HUES64 (cell line): ENCODE data around the gene CMTM1.
A peak's percentile ranks its signal among the peaks of the same experiment; 100 is the strongest.
"Not testable (repeated sequence)": the region's sequence is repeated elsewhere in the genome, so short reads cannot be mapped to it uniquely, and the experiment has no call there.

Source experiments
- H3K27ac ChIP-seq: 2 replicates; pipeline ENCODE4 v1.7.0; 2013; ENCODE audit warnings: low read depth, low read length, inconsistent platforms
- H3K27me3 ChIP-seq: 2 replicates; pipeline ENCODE4 v1.6.1; 2013; ENCODE audit warnings: mild to moderate bottlenecking, low read length; ENCODE audit not compliant: insufficient read depth
- H3K36me3 ChIP-seq: 2 replicates; pipeline ENCODE4 v1.6.1; 2013; ENCODE audit warnings: mild to moderate bottlenecking, low read length; ENCODE audit not compliant: insufficient read depth
- H3K4me1 ChIP-seq: 2 replicates; pipeline ENCODE4 v1.6.1; 2013; ENCODE audit warnings: mild to moderate bottlenecking, low read length, moderate library complexity; ENCODE audit not compliant: insufficient read depth
- H3K4me3 ChIP-seq: 2 replicates; pipeline ENCODE4 v1.5.1; 2013; ENCODE audit warnings: mild to moderate bottlenecking, low read length, moderate library complexity
- H3K9ac ChIP-seq: 2 replicates; pipeline ENCODE4 v1.6.1; 2013; ENCODE audit warnings: mild to moderate bottlenecking, low read depth, low read length
- H3K9me3 ChIP-seq: 2 replicates; pipeline ENCODE4 v1.6.1; 2013; ENCODE audit warnings: low read depth, low read length; ENCODE audit not compliant: insufficient read depth
- WGBS: fragments of 150-250, 120-280 bp; methylation state at CpG from one replicate; pipeline ENCODE4 v1.1.7; 2013; ENCODE audit warnings: missing lambda C conversion rate; 5-methylcytosine and 5-hydroxymethylcytosine counted together

CMTM1 gene

DNA sequence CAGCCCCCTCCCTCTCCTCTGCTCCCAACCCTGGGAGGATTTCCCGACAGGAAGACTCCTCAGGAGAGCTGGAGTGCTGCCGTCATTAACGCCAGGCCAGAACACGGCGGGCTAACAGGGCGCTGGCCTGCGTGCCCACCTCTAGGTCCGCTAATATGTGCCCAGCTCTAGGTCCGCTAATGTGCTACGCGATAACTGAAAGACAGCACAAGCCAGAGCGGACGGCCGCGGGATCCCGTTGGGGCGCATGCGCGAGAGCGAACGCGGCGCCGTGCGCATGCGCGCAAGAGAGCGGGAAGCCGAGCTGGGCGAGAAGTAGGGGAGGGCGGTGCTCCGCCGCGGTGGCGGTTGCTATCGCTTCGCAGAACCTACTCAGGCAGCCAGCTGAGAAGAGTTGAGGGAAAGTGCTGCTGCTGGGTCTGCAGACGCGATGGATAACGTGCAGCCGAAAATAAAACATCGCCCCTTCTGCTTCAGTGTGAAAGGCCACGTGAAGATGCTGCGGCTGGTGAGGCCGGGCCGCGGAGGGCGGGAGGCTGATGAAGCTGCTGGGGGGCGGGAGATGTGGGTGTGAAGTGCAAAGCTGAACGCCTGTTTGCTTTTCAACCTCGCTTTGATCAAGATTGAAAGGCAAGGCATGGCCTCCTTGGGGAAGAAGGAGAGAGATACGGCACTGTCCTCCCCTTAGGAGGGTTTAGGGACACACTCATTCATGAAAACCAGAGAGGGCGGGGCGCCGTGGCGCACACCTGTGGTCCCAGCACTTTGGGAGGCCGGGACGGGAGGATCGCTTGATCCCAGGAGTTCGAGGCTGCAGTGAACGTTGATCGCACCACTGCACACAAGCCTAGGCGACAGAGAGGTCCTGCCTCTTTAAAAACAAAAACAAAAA is 13.7 kb upstream of the CMTM1 start, which contains the start of gene CKLF:
Gene CKLF (plus strand): TSS at position 291 of the 892 bp plus-strand sequence. CDS start 140 bp downstream, at position 431.
- H3K27me3 ChIP-seq, result peaks cover 8% of the 10 kb centered on the region
- 24% methylated on average over 63 of the region's 63 CpGs for WGBS
- no peaks in the 10 kb centered on the region for H3K9me3 ChIP-seq
- H3K4me1 ChIP-seq, result peaks cover 5% of the 10 kb centered on the region; the same call in 1 of the 2 replicates
- no peaks in the 10 kb centered on the region for H3K36me3 ChIP-seq
- peak within 1 kb of the TSS; percentile 61 for H3K4me3 ChIP-seq
- H3K9ac ChIP-seq, result peak within 1 kb of the TSS; percentile 65
- H3K27ac ChIP-seq, result peak within 1 kb of the TSS; percentile 51

DNA sequence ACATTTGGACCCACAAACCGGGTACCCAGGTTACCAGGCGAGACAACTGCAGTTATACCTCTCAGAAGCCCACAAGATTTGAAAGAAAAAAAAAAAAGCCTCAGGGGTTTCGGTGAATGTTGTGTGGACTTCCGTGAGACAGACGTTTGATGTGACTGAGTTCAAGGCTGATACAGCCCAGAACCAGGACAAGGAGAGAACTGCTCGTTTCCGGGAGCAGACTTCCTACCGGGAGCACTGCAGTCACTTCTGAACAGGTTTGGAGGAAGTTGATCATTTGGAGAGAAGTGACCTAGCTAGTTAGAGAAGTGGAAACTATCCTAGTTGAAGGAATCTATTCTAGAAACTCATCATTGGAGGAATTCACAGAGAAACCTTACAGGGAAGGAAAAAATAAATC is 13.0 kb upstream of the CMTM1 start:
- H3K27ac ChIP-seq, result no peak overlapping the region
- no peak overlapping the region for H3K9ac ChIP-seq
- no peaks in the 10 kb centered on the region for H3K36me3 ChIP-seq
- WGBS, result 87% methylated on average over 8 of the region's 8 CpGs
- peak overlapping the region; percentile 61; the same call in 1 of the 2 replicates for H3K4me3 ChIP-seq
- peaks cover 8% of the 10 kb centered on the region for H3K27me3 ChIP-seq
- peaks cover 5% of the 10 kb centered on the region; the same call in 1 of the 2 replicates for H3K4me1 ChIP-seq
- no peaks in the 10 kb centered on the region for H3K9me3 ChIP-seq

DNA sequence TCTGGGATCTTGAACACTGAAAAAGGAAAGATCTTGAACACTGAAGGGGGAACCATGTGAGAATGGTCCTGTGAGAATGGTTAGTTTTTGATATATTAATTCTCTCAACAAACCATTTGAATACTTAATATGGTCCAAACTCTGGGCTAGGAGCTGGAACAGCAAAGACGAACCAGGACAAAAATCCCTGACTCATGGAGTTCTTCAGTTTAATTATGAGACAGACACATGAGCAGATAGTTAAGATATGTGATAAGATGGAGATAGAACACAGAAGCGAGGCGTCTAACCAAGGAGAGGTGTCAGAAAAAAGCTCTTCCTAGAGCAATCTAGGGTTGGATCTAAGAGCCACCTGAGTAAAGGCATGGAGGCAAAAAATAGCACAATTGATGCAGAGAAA is 12.2 kb upstream of the CMTM1 start:
- H3K36me3 ChIP-seq, result no peaks in the 10 kb centered on the region
- no peak overlapping the region for H3K27ac ChIP-seq
- H3K9ac ChIP-seq, result no peak overlapping the region
- H3K4me1 ChIP-seq, result peaks cover 3% of the 10 kb centered on the region; the same call in 1 of the 2 replicates
- H3K4me3 ChIP-seq, result no peak overlapping the region
- WGBS, result 93% methylated on average over 3 of the region's 3 CpGs
- peaks cover 8% of the 10 kb centered on the region for H3K27me3 ChIP-seq
- no peaks in the 10 kb centered on the region for H3K9me3 ChIP-seq

DNA sequence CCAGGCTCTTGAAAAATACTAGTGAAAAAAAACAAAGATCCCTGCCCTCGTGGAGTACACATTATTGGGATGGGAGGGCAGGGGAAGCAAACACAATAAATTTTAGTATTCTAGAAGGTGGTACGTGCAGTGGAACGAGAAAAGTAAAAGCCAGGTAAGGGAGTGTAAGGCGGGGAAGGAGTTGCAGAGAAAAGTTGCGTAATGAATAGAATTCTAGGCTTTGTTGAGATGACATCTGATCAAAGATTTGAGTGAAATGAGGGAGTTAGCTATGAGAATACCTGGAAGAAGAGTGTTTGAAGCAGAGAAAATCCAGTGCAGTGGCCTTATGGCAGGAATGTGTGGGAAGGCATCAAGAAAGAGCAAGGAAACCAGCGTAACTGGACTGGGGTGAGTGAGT is 11.7 kb upstream of the CMTM1 start:
- Histone ChIP-seq H3K27ac (no peak overlapping the region), H3K4me1 (no peaks in the 10 kb centered on the region), H3K27me3 (peaks cover 8% of the 10 kb centered on the region), H3K36me3 (no peaks in the 10 kb centered on the region), H3K4me3 (no peak overlapping the region), H3K9me3 (no peaks in the 10 kb centered on the region), H3K9ac (no peak overlapping the region)
- WGBS, result 95% methylated on average over 6 of the region's 6 CpGs

DNA sequence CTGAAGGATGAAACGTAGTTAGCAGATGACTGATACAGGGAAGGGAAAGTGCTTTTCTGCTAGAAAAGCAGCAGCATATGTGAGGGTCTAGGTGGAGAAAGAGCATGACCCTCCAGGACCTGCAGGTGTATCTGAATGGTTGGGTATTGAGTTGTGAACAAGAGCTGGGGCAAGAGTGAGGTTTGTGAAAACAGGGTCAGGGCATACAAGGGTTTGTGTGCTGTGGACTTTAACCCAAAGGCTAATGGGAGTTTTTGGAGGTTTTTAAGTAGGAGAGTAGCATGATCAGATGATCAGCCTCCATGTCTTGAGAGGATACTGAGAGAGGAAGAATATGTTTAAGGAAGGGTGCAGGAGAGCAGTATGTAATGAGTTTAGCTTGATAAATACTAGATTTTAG is 6.1 kb upstream of the CMTM1 start:
- Histone ChIP-seq H3K27me3 (no peaks in the 10 kb centered on the region), H3K9ac (no peak overlapping the region), H3K27ac (no peak overlapping the region), H3K4me1 (no peaks in the 10 kb centered on the region), H3K4me3 (no peak overlapping the region), H3K9me3 (no peaks in the 10 kb centered on the region), H3K36me3 (peaks cover 6% of the 10 kb centered on the region; the same call in 1 of the 2 replicates)
- 94% methylated on average over 1 of the region's 1 CpG for WGBS

DNA sequence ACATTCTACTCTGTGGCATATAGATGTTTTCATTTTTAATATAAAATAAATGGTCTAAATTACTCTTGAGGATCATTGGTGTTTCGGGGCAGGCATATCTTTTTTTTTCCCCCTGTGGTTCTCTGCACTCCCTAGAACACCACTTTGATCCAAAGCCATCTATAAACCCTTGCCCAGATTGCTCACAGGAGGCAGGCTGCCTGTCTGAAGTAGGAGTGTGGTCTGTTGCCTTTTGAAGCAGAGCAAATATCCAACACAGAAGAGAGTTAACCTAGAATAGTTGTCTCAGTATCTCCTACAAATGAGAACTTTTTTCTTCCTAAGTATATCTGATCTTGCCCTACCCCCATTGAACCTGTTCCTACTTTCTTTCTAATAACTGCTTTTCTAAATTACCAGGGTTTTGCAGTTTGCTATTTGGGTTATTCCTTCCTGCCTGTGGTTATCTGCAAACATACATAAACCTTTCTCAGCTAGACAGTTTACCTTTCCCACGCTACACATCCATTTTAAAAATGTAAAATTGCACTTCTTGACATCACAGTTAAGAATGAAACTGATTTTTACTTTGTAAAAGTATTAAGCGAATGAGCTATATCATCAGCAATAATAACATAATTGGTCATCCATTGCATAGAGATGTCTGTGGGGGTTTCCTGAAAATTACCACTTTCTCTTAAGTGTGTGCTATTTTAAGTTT is 4.7 kb upstream of the CMTM1 start:
- H3K36me3 ChIP-seq, result peaks cover 6% of the 10 kb centered on the region; the same call in 1 of the 2 replicates
- no peaks in the 10 kb centered on the region for H3K9me3 ChIP-seq
- H3K27me3 ChIP-seq, result no peaks in the 10 kb centered on the region
- no peaks in the 10 kb centered on the region for H3K4me1 ChIP-seq
- 92% methylated on average over 2 of the region's 3 CpGs for WGBS
- H3K27ac ChIP-seq, result no peak overlapping the region
- H3K4me3 ChIP-seq, result no peak overlapping the region
- no peak overlapping the region for H3K9ac ChIP-seq

DNA sequence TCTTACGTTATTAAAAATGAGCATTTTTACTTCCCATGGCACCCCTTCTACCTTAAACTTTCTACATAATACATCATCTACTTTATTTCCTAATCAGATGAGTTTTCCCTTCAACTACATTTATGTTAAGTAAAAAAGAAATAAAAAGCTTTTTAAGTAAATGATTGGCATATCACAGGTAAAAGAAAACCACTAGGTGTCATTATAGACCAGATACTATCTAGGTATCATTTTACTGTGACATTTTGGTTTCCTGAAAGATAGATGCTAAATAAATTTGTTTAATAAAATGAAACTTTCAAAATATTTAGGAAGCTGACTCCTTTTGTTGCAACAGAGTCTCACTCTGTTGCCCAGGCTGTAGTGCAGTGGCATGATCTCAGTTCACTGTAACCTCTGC is 3.8 kb upstream of the CMTM1 start:
- WGBS, result 88% methylated on average over 1 of the region's 1 CpG
- Histone ChIP-seq H3K9ac (no peak overlapping the region), H3K4me1 (no peaks in the 10 kb centered on the region), H3K27ac (no peak overlapping the region), H3K27me3 (no peaks in the 10 kb centered on the region), H3K9me3 (no peaks in the 10 kb centered on the region), H3K36me3 (peaks cover 6% of the 10 kb centered on the region; the same call in 1 of the 2 replicates), H3K4me3 (no peak overlapping the region)

DNA sequence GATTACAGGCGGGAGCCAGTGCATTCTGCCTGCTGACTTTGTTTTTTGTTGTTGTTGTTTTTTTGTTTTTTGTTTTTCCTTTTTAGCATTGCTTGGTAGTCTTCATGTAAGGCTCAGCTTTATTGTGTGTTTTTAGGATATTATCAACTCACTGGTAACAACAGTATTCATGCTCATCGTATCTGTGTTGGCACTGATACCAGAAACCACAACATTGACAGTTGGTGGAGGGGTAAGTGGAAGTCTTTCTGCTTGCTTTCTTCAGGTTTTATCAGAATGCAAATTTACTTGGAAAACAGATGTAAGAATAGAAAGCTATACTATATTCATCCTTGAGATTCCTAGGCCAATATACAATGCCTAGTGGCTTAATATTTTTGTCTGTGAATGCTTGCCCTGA is 3.3 kb upstream of the CMTM1 start:
- no peak overlapping the region for H3K4me3 ChIP-seq
- no peak overlapping the region for H3K27ac ChIP-seq
- H3K36me3 ChIP-seq, result peaks cover 6% of the 10 kb centered on the region; the same call in 1 of the 2 replicates
- no peaks in the 10 kb centered on the region for H3K4me1 ChIP-seq
- no peaks in the 10 kb centered on the region for H3K9me3 ChIP-seq
- H3K9ac ChIP-seq, result no peak overlapping the region
- H3K27me3 ChIP-seq, result no peaks in the 10 kb centered on the region
- WGBS, result 95% methylated on average over 2 of the region's 2 CpGs

DNA sequence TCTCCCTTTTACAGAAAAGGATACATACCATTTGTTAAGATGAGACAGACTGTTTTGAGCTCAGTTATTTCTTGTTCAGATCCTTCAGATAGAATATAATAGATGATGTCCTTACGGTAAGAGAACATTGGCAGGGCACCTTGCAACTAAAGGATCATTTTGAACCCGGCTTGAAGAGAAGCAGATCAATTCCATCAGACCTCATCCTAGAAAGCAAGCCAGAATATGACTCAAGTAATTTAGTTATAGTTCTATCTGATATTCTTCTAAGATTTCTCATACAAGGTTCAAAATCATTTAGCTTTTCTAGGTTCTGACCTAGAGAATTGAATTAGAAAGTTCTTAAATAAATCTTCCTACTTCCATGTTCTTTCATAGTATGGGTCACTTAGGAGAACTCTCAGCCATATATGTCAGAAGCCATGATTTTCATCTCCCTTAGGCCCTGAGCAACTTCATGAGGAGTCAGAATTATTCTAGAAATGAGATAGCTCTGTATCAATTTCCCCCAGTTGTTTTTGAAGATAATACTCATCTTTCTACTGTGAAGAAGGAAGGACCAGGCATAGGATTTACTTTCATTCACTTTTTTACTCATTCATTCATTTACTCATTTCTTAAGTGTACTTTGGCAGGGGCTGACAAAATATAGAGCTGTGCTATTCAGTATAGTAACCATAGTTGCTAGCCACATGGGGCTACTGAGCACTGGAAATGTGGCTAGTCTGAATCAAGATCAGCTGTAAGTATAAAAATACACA is 2.5 kb upstream of the CMTM1 start:
- 100% methylated on average over 2 of the region's 2 CpGs for WGBS
- Histone ChIP-seq H3K4me1 (no peaks in the 10 kb centered on the region), H3K9me3 (no peaks in the 10 kb centered on the region), H3K27me3 (no peaks in the 10 kb centered on the region), H3K27ac (no peak overlapping the region), H3K36me3 (peaks cover 6% of the 10 kb centered on the region; the same call in 1 of the 2 replicates), H3K9ac (no peak overlapping the region), H3K4me3 (no peak overlapping the region)

DNA sequence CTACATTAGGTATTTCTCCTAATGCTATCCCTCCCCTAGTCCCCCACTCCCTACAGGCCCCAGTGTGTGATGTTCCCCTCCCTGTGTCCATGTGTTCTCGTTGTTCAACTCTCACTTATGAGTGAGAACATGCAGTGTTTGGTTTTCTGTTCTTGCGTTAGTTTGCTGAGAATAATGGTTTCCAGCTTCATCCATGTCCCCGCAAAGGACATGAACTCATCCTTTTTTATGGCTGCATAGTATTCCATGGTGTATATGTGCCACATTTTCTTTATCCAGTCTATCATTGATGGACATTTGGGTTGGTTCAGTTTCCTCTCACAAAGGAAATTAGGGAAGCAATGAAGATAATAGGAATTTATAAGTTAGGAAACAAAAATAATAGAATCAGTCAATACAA is 1.0 kb downstream of the CMTM1 start:
- not testable (repeated sequence) for H3K36me3 ChIP-seq, H3K27ac ChIP-seq, H3K9ac ChIP-seq, H3K9me3 ChIP-seq, H3K4me1 ChIP-seq, H3K4me3 ChIP-seq, H3K27me3 ChIP-seq
- 100% methylated on average over 1 of the region's 3 CpGs for WGBS
